A204.1 (cell line): ENCODE measurements around the gene NELFA.

Experiments
- FAIRE-seq: peaks from 2 replicates; lab custom pipeline; 2012; peaks lifted over from hg19 to GRCh38; lab: Jason Lieb, UNC

NELFA gene

DNA sequence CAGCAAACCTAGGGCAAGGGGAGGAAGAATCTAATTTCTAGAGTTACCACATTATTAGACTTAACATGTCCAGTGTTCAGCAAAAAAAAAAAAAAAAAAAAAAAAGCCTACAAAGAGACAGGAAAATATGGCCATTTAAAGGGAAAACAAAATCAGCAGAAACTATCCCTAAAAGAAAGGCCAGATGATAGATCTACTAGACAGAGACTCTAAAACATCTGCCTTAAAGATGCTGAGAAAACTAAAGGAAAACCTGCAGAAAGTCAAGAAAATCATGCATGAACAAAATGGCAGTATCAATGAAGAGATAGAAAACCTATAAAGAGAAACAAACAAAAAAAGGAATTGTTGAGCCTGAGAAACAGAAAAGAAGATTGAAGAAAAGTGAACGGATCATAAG is 43.8 kb downstream of the NELFA start:
- no peak for FAIRE-seq

DNA sequence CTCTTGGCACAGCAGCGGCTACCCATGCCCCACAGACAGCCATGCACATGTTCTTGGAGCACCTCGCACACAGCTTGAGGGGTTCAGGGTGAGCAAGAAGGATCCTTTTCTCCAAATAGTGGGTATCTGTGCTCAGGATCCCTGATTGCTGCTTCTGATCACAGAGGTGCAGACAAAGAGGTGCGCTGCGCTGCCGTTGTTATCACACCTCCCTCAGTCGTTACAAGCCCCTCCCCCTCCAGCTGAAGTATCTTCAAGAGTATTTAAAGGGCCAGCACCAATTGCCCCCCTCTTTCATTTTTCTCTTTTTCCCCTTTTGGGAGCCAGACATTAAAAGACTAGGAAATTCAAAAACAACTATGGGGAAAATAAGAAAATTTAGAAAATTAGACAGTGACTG is 44.3 kb downstream of the NELFA start:
- FAIRE-seq = no peak

DNA sequence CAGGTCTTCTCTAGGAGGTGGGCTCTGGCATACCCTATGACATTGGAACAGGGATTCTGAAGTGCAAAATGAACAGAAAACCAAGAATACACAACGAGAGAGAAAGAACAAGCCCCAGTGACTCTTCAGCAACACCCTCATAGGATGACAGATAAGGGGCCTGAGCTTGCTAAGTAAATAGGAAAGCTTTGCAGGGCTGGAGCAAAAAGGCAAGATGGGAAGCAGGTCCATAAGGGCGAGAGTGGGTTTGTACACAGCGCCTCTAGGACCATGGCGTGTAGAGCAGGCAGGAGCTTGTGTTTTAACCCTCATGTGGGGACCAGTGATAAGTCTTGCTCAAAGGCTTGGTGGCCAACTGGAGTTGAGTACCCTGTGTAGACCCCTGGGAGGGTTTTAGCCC is 45.8 kb downstream of the NELFA start:
- FAIRE-seq = no peak

DNA sequence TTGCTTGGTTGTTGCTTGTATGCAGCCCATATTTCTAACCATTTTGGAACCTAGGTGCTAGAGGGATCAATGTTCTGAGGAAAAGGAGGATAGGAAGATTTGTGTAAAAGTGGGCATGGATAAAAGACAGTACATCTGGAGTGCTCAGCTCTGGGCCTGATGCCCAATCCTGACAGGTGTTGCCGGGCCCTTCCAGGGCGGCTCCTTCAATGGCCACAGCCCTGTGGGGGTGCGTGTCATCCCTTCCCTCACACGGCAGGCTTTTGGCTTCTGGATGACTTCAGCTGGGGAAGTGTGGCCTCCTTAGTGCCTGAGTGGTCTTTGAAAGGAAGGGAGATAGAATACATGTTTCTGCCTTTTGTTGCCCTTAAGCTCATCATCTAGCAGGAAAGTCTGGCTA is 47.2 kb downstream of the NELFA start:
- FAIRE-seq = no peak

DNA sequence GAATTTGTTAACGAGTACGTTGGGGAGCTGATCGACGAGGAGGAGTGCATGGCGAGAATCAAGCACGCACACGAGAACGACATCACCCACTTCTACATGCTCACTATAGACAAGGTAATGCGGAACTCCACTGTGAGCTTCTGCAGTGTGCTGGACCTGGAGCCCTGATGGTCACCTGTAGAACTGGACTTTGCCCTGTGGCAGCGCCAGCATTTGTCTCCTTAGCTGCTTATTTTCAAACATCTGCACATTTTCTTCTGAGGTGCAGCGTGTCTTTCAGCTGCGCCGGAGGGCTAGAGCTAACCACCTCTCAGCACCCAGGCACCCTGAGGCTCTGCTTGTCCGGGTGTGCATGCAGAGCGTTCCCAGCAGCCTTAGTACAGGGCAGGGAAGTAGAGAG is 47.7 kb downstream of the NELFA start:
- no peak for FAIRE-seq

DNA sequence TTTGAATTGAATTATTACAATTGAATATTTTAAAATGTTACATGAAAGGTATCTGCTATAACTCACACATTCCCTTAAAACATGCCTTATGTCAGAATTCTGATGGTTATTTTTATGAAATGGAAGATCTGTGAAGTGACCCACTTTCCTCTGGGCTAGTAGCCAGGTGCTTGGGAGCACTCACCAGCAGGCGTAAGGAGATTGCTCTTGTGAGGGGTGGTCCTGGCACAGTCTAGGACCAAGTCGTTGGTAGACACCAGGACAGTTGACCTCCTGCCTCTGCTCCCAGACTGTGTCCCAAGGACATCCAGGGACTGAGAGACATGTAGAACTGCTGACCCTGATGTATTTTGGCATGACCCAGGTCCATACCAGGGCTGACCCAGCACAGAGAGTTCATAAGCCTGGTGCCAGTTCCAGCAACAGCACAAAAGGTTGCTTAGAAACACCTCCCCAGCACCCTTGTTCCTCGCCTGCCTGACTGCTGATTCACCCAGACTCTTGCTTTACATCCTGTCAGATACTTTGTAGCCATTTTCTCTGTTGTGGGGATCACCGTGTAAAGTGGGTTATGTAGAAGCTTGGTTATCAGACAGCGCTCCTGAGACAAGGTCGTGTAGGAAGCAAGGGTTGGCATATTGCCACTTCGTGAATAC is 48.5 kb downstream of the NELFA start:
- no peak for FAIRE-seq

DNA sequence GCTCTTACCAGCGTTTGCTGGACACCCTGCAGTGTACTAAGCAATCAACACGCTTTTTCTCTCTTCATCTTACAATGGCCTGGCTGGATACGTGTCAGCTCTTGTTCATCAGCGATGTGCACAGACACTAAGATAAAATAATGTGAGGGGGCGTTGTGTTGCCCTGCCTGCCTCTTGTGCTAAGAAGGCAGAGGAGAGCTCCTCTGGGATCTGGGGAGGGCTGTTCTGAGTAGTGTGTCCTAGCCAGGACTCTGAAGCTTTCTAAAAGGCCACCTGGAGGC is 49.7 kb downstream of the NELFA start:
- no peak for FAIRE-seq

DNA sequence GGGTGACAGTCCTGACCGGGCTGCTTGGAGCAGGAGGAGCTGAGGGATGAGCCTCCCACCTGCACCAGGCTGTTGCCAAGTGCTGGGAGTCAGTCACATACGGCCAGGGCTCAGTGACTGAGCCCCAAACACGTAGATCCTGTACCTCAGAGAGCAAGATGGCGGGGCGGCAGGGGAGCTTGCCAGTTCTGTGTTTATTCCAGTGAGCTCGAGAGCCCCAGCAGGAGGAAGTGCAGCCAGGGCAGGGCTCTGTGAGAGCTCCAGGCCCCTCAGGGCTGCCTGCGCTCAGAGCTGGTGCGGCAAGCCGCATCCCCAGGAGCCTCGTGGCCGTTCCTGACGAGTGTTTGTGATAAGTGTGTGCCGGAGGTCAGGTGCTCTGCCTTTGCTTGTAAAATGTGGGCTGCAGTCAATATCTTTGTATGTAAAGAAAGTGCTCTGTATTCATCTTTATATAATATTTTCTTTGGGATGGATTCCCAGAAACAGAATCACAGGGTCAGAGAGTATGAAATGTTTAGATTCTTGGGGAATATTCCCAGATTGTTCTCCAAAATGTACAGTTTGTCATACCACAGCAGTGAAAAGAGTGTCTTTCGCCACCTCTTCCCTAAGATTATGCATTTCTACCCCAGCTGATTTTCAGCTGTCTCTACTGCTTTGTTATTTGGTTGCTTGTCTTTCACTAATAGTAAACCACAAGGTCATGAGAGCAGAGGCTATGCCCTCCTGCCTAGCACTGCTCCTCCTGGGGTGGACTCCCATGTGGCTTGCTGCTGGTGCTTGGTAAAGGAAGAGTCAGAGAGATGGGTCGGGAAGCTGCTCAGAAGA is 50.3 kb downstream of the NELFA start:
- FAIRE-seq = no peak

DNA sequence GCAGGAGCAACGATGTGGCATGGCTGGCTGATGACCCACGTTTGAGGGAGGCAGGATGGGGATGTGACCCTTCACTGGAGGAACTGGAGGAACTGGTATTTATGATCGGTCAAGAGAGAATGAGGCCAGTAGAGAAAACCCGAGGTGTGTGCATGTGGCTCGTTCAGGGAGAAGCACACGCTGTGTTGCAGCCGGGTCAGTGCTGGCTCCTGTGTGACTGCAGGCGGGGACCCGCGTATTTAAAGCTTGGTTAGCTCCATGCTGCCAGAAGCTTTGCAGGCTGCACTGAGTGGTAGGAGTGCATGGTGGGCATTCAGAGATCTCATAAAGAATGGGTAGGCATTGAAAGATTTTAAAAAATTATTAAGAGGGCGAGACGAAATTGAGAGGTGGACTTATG is 52.1 kb downstream of the NELFA start:
- no peak for FAIRE-seq

DNA sequence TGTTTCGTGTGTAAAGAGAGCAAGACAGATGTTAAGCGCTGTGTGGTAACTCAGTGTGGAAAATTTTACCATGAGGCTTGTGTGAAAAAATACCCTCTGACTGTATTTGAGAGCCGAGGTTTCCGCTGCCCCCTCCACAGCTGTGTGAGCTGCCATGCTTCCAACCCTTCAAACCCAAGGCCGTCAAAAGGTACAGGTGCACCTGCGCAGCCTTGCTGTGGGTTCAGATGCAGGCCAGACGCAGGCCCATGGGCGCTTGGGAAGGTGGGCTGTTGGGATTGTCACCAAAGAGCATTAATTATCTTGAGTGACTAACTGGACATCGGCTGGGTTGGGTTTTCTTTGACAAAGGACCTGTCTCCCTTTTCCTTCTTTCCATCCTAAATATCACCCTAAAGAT is 55.4 kb downstream of the NELFA start:
- FAIRE-seq = no peak

DNA sequence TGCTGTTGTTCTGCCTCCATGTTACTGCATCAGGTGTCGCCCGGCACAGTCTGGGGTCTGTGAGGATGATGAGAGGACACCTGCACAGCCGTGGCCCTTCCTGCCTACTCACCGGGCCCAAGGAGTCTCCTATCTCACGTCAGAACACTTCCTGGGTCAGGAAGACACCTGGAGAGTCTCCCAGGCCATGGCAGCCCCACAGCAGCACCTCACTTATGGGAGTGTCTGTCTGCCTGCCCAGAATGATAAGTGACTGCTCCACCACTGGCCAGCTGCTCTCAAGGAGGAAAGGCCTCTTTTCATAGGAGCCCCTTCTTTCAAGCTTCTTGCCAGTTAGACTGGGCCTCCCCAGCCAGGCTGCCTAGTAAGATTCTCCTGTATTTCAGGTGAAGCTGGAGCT is 56.1 kb downstream of the NELFA start:
- no peak for FAIRE-seq

DNA sequence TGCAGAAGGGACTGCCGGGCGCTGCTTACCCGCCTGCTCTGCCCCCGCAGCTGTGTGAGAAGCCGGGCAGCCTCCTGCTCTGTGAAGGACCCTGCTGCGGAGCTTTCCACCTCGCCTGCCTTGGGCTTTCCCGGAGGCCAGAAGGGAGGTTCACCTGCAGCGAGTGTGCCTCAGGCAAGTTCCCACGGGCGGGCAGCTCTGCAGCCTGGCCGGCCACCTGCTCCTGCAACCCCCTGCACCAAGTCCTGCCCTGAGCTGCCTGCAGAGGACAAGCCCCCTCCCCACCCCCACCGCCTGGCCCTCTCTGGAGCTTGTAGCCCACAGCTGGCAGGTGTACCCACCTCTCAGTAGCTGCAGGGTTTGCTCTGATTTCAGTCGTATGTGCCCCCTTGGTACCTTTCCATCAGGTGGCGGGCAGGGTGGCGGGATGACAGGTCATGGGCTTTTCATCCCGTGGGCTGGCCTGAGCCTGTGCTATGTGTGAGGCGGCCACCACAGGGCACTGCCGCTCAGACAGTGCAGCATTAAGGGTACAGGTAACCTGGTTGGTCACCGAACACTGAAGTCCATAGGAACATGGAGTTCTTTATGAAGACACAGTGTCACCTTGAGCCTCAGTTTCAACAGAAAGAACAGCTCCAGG is 56.6 kb downstream of the NELFA start:
- no peak for FAIRE-seq

DNA sequence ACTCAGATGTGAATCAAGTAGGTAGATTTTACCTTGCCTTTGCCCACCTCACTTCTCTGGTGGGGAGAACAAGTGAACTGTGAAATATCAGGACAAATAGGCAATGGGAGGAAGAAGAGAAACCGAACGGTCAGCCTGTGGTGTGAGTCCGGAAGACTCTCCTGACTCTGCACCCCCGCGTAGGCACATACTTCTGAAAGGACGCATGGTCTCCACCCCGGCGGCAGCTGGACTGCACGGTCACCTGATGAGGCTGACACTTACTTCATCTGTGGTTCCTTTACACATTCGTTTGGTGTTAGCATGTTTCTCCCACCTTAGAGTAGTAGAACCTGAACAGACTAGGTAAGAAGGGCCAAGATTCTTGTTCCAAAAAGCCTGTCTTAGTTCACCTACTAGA is 58.4 kb downstream of the NELFA start:
- FAIRE-seq = no peak

DNA sequence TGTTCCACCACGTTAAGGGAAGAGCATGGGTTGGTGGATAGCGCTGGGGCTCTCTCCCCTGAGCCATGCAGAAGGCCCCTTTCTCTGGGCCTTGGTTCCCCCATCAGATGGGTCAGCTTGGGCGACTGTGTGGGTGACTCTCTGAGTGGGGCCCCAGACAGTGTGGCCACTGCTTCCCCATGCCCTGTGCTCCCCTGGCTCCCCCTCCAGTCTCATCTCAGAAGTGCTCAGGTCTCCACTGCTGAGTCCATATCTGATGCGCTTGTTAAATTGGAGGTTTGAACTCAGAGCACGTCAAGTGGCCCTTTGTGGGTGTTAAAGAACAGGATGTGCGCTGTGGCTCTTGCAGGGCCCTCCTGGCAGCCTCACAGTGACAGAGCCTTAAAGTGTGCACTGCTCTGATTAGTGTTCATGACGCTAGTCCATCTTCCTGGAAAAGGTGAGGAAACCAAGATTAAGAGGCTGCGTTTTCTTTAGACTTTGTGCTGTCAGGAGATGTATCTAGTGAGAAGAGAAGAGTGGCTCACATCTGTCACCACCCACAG is 59.8 kb downstream of the NELFA start:
- no peak for FAIRE-seq

DNA sequence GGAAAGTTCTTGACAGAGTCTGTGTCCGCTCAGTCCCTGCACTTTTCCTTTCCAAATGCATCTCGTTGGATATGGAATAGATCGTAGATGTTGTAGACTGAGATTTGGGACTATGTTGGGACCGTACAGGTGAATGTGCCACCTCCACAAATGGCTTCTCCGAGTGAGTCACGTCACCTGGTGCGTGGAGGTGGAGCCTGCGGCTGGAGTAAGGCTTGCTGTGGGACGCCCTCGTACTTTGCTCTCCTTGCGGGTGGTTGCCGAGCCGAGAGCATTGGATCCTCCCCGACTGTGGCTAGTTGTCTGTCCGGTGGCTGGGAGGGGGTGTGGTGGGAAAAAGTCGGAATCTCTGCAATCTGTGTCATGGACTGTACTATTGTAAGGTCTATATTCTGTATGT is 60.5 kb downstream of the NELFA start:
- FAIRE-seq = no peak

DNA sequence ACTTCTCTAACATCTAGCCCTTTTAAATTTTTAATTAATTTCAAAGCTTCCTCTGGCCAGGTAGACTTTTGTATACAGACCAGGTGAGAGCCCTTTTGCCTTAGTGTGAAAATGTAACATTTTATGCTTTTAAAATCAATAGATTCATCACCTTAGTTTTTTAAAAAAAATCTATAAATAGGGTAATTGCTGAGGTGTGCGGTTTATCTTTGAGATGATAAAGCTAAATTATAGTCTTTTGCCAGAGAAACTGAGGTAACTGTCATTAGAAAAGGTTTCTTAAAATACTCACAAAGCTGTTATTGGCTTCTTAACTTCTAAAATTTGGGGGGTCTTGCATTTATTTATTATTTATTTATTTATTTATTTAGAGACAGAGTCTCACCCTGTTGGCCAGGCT is 62.9 kb downstream of the NELFA start:
- no peak for FAIRE-seq

DNA sequence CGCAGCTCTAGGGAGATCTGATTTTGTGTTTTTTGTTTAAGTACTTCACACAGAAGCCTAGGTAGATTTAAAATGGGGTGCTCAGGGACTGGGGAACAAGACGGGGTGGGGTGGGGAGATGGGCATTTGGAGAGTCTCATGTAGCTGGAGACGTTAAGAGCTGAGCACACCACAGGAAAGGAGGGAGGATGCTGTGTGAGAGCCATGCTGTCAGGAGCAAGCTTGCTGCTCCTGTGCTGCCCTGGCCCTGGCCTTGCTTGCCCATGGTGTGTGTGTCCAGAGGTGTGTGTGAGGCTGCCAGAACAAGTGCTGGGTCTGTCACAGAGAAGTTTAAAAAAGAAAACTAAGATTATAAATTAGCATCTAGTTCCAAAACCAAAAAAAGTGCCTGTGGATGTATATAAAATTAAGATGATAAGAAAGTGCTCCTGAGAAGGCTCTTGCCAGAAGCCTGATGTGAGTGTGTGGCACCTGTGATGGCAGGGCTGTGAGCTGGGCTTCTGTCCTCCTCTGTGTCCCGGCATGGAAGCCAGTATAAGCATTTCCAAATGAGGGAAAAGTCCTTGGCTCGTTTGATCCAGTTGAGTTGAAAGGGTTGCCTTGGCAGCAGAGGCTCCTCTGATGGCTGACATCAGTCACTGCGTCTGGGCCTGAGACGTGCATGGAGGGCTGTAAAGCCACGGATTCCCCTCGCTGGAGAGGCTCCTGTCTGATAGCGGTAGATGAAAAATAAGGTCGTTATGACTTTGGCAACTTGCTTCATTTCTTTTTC is 63.5 kb downstream of the NELFA start:
- FAIRE-seq = no peak

DNA sequence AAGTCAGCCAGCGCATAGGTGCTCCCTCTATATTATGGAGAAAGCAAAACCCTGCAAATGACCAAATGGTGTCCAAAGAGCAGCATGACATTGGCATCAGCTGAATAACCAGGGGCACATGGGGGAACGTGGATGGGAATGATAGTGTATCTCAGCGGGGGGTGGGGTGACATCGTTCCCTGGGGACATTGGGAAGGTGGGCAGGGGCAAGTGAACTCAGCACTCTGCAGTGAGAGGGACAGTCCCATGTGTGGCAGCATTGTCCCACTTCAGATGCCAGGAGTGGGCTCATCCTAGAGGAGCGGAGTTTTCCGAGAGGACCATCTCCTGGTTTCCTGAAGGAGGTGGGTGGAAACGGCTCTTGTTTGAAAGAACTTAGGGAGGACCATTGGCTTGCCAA is 64.8 kb downstream of the NELFA start:
- FAIRE-seq = no peak

DNA sequence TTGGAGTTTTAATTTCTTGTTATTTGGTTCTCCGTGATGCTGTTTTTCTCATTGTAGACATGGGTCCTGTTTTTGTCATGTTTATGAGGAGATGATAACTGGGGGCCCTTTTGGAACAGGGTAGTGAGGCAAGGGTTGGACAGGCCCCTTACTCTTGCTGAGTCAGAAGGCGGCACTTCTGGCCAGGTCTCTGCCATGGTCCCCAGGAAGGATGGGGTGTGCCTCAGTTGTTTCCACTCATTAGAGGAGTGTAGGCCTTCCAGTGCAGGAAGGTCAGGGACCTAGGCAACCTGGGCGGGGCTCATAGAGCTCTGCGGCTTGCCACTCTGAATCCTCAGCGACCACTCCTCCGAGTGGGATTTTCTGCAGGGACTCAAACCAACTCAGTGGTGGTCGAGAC is 68.2 kb downstream of the NELFA start:
- FAIRE-seq = no peak

DNA sequence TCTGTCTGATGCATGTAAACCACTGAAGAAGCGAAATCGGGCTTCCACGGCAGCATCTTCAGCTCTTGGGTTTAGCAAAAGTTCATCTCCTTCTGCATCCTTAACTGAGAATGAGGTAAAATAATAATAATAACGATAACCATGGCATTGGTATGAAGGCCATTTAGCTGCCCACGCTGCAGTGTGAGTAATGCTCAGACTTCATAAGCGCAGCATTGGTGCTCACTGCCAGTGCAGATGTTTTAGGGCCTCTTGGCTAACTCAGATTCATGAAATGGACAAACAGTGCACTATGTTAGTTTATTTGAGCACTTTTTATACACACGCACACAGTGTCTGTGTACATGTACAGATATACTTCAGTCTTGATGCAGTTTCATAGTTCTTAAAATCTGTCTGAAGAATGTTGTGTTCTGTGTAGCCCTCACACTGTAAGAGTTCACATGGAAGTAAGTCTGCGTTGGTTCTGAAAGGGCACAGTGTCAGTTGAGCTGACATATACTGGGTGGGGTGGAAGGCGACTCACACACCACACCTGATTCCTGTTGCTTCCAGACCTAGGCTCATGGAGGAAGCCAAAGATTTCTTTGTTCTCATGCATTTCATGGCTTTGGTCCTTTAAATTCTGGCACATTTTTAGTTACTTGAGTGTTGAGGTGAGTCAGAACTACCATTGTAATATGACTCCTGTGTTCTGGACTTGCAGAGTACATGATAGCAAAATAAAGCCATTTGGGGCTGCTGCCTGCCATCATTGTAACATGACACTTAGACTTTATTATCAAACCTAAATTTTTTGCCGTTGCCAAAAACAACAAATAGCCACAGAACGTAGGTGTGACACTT is 68.9 kb downstream of the NELFA start:
- FAIRE-seq = no peak

DNA sequence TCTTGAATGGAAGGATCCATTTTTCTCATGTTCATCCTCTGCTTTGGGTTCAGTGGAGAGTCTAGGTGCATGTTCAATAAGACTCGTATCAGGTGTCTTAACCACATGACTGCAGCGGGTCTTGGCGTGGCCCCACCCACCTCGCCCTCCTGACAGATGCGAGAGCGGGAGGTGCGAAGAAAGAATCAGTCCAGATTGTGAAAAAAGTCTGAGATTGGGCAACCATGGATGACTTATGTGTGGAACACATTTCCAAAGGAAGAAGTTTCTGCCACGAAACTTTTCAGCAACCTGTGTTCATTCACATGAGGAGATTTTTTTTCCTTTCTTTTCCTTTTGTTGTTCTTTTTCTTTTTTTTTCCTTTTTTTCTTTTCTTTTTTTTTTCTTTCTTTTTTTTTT is 70.7 kb downstream of the NELFA start:
- FAIRE-seq = no peak

DNA sequence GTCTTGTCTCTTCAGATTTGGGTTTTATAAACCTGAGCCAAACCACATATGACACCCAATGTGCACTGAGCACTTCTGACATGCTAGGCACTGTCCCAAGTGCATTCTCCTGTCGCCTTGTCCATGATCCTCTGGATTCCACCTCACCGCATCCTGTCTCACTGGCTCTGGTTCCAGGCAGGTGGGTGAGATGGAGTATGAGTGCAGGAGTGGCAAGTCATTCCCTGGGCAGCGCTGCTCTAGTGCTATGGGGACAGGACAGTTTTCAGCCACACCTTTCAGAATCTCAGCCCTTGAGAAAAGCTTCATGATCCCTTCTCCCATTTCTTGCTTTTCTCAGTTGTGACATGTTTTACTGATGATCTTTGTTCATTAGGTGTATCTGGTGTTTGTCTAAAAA is 71.2 kb downstream of the NELFA start:
- no peak for FAIRE-seq
